HepG2 (cell line): ENCODE results near the gene SMAD7. TPM values are rescaled to one million over a fixed set of nuclear protein-coding genes. Genes with fewer than 3 reads are reported as not detected.
A peak's percentile ranks its signal among the peaks of the same experiment; 100 is the strongest.

Experiments
- ARNT ChIP-seq: fragments of 450-650 bp; IDR thresholded peaks from 2 replicates; pipeline ENCODE4 v1.6.1; 2017
- ETV5 ChIP-seq: IDR thresholded peaks from 2 replicates; pipeline ENCODE4 v1.6.1; 2018; ENCODE audit warnings: missing biosample characterization, missing genetic modification reagents, inconsistent platforms, borderline replicate concordance
- HES4 ChIP-seq: sonication (generic); formaldehyde crosslinking; IDR thresholded peaks from 2 replicates; pipeline ENCODE4 v1.9.0; 2021; ENCODE audit warnings: mild to moderate bottlenecking, missing genetic modification reagents, borderline replicate concordance
- KAT8 ChIP-seq: IDR thresholded peaks from 2 replicates; pipeline ENCODE4 v1.6.1; 2016; ENCODE audit warnings: missing genetic modification reagents, missing compliant biosample characterization
- KDM5B ChIP-seq: sonication (generic); formaldehyde crosslinking; IDR thresholded peaks from 2 replicates; pipeline ENCODE4 v1.4.0; 2020; ENCODE audit warnings: missing genetic modification reagents, mild to moderate bottlenecking, borderline replicate concordance
- NR2F2 ChIP-seq: IDR thresholded peaks from 2 replicates; pipeline ENCODE4 v1.6.1; 2012; ENCODE audit warnings: low read depth, inconsistent platforms, borderline replicate concordance
- PPARG ChIP-seq: conservative IDR thresholded peaks from 2 replicates; pipeline ENCODE4 v1.6.1; 2016; ENCODE audit warnings: missing biosample characterization, missing genetic modification reagents
- RORA ChIP-seq: sonication (generic); formaldehyde crosslinking; IDR thresholded peaks from 2 replicates; pipeline ENCODE4 v1.5.0; 2020; ENCODE audit warnings: mild to moderate bottlenecking, missing genetic modification reagents, moderate library complexity
- SP4 ChIP-seq: sonication (generic); formaldehyde crosslinking; IDR thresholded peaks from 2 replicates; pipeline ENCODE4 v1.8.1; 2023; ENCODE audit warnings: mild to moderate bottlenecking, missing genetic modification reagents
- ZNF207 ChIP-seq: fragments of 450-650 bp; IDR thresholded peaks from 2 replicates; pipeline ENCODE4 v1.6.1; 2016; ENCODE audit warnings: antibody characterized with exemption, borderline replicate concordance
- ZNF720 ChIP-seq: sonication (generic); formaldehyde crosslinking; IDR thresholded peaks from 2 replicates; pipeline ENCODE4 v1.4.0; 2020; ENCODE audit warnings: missing genetic modification reagents
- ZNF773 ChIP-seq: sonication (generic); formaldehyde crosslinking; IDR thresholded peaks from 2 replicates; pipeline ENCODE4 v1.4.0; 2020; ENCODE audit warnings: missing genetic modification reagents, borderline replicate concordance
- ZNF775 ChIP-seq: sonication (generic); formaldehyde crosslinking; IDR thresholded peaks from 2 replicates; pipeline ENCODE4 v1.4.0; 2020; ENCODE audit warnings: missing genetic modification reagents, mild to moderate bottlenecking, moderate library complexity, borderline replicate concordance
- polyA plus RNA-seq, 8 experiments: library from polyadenylated mRNA; depleted of rRNA in 3 of 8; stranded (reverse) in 7 of 8; unstranded in 1 of 8; fragments of >200 nt; fragmentation: Illumina TruSeq in 4 of 8; extraction: Trizol in 4 of 8; gene quantifications; 2 replicates each; pipeline versions ENCODE4 v1.2.1 to v1.2.3, GENCODE V29; 2011 to 2016; ENCODE audit warnings: low read depth in 4 of 8, missing spikeins in 1 of 8, mixed read lengths in 1 of 8; ENCODE audit not compliant: insufficient read depth in 1 of 8
- total RNA-seq, 5 experiments: library from RNA; depleted of rRNA; stranded (reverse); fragments of >200 nt; fragmentation: Illumina TruSeq; extraction: Trizol; gene quantifications; 2 replicates each; pipeline ENCODE4 v1.2.3, GENCODE V29; 2016; ENCODE audit warnings: low read depth in 1 of 5
- TF ChIP-seq, protein P1 (sequence below): sonication (generic); formaldehyde crosslinking; IDR thresholded peaks from 2 replicates; pipeline ENCODE4 v1.4.0; 2020; ENCODE audit warnings: missing genetic modification reagents
- TF ChIP-seq, protein P2 (sequence below): sonication (generic); formaldehyde crosslinking; conservative IDR thresholded peaks from 2 replicates; pipeline ENCODE4 v1.4.0; 2020; ENCODE audit warnings: missing genetic modification reagents
- TF ChIP-seq, protein P3 (sequence below): IDR thresholded peaks from 2 replicates; pipeline ENCODE4 v1.6.1; 2012; ENCODE audit warnings: low read depth, low read length, improper control_type of control experiment
- TF ChIP-seq, protein P4 (sequence below): sonication (generic); formaldehyde crosslinking; IDR thresholded peaks from 2 replicates; pipeline ENCODE4 v1.8.1; 2023; ENCODE audit warnings: mild to moderate bottlenecking, missing genetic modification reagents

SMAD7 gene
- total and polyA plus RNA-seq, 2 of the 13 experiments (the other 11 are each of a cell fraction or from before 2014, with no cell fraction given) = 17.4 to 24.7 TPM

DNA sequence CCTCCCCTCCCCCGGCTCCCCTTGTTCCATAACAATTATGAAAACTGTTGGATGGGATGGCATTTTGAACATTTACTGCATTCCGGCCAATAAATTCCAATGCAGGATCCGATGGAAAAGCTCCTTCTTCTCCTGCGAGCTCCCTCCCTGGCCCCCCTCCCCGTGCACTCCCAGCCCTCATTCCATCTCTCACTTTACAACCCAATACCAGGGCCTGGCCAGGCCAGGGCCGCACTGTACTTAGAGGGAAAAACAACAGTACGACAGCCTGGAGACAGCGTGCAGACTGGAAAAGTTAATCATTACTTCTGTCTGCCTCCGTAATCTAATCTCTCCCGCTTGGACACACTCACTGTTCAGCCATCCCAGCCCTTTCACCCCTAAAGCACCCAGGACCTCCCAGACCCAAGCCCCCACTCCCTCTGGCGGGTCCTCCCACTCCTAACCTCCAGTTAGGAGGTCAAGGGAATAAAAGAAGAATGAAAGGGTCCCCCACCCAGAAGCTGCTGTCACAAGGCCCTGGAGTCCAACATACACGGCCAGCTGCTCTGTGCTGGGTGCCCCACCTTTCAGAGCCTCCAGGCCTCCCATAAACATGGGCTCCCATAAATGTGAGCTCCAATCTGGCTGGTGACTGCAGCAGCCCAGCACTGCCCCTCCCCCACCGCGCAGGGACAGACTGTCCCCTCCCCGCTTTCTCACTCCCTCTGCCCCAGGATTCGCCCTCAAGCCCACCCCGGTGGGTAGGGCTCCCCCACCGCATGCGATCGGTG, 20.6 kb downstream of the SMAD7 start (continued):
- TF ChIP-seq ZNF773 (no peak), HES4 (CRISPR knock-in tag) (no peak), KDM5B (peak; percentile 35; the same call in 1 of the 2 replicates), RORA (CRISPR knock-in tag) (0 out of 2 replicates have a peak, but pooled peaks have one; percentile 64), ARNT (no peak), ZNF775 (CRISPR knock-in tag) (peak; percentile 30; the same call in 1 of the 2 replicates), NR2F2 (peak; percentile 91), ETV5 (CRISPR knock-in tag) (no peak), SP4 (CRISPR knock-in tag) (peak; percentile 33; the same call in 1 of the 2 replicates), KAT8 (CRISPR knock-in tag) (peak; percentile 52; the same call in 1 of the 2 replicates), ZNF720 (CRISPR knock-in tag) (no peak), PPARG (CRISPR knock-in tag) (peak; percentile 89), ZNF207 (no peak)
- TF ChIP-seq, protein P1, sequence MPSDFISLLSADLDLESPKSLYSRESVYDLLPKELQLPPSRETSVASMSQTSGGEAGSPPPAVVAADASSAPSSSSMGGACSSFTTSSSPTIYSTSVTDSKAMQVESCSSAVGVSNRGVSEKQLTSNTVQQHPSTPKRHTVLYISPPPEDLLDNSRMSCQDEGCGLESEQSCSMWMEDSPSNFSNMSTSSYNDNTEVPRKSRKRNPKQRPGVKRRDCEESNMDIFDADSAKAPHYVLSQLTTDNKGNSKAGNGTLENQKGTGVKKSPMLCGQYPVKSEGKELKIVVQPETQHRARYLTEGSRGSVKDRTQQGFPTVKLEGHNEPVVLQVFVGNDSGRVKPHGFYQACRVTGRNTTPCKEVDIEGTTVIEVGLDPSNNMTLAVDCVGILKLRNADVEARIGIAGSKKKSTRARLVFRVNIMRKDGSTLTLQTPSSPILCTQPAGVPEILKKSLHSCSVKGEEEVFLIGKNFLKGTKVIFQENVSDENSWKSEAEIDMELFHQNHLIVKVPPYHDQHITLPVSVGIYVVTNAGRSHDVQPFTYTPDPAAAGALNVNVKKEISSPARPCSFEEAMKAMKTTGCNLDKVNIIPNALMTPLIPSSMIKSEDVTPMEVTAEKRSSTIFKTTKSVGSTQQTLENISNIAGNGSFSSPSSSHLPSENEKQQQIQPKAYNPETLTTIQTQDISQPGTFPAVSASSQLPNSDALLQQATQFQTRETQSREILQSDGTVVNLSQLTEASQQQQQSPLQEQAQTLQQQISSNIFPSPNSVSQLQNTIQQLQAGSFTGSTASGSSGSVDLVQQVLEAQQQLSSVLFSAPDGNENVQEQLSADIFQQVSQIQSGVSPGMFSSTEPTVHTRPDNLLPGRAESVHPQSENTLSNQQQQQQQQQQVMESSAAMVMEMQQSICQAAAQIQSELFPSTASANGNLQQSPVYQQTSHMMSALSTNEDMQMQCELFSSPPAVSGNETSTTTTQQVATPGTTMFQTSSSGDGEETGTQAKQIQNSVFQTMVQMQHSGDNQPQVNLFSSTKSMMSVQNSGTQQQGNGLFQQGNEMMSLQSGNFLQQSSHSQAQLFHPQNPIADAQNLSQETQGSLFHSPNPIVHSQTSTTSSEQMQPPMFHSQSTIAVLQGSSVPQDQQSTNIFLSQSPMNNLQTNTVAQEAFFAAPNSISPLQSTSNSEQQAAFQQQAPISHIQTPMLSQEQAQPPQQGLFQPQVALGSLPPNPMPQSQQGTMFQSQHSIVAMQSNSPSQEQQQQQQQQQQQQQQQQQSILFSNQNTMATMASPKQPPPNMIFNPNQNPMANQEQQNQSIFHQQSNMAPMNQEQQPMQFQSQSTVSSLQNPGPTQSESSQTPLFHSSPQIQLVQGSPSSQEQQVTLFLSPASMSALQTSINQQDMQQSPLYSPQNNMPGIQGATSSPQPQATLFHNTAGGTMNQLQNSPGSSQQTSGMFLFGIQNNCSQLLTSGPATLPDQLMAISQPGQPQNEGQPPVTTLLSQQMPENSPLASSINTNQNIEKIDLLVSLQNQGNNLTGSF = no peak
- TF ChIP-seq, protein P2, sequence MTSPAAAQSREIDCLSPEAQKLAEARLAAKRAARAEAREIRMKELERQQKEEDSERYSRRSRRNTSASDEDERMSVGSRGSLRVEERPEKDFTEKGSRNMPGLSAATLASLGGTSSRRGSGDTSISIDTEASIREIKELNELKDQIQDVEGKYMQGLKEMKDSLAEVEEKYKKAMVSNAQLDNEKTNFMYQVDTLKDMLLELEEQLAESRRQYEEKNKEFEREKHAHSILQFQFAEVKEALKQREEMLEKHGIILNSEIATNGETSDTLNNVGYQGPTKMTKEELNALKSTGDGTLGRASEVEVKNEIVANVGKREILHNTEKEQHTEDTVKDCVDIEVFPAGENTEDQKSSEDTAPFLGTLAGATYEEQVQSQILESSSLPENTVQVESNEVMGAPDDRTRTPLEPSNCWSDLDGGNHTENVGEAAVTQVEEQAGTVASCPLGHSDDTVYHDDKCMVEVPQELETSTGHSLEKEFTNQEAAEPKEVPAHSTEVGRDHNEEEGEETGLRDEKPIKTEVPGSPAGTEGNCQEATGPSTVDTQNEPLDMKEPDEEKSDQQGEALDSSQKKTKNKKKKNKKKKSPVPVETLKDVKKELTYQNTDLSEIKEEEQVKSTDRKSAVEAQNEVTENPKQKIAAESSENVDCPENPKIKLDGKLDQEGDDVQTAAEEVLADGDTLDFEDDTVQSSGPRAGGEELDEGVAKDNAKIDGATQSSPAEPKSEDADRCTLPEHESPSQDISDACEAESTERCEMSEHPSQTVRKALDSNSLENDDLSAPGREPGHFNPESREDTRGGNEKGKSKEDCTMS (CRISPR knock-in tag) = no peak
- TF ChIP-seq, protein P3, sequence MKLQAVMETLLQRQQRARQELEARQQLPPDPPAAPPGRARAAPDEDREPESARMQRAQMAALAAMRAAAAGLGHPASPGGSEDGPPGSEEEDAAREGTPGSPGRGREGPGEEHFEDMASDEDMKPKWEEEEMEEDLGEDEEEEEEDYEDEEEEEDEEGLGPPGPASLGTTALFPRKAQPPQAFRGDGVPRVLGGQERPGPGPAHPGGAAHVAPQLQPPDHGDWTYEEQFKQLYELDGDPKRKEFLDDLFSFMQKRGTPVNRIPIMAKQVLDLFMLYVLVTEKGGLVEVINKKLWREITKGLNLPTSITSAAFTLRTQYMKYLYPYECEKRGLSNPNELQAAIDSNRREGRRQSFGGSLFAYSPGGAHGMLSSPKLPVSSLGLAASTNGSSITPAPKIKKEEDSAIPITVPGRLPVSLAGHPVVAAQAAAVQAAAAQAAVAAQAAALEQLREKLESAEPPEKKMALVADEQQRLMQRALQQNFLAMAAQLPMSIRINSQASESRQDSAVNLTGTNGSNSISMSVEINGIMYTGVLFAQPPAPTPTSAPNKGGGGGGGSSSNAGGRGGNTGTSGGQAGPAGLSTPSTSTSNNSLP = peak; percentile 75
- TF ChIP-seq, protein P4, sequence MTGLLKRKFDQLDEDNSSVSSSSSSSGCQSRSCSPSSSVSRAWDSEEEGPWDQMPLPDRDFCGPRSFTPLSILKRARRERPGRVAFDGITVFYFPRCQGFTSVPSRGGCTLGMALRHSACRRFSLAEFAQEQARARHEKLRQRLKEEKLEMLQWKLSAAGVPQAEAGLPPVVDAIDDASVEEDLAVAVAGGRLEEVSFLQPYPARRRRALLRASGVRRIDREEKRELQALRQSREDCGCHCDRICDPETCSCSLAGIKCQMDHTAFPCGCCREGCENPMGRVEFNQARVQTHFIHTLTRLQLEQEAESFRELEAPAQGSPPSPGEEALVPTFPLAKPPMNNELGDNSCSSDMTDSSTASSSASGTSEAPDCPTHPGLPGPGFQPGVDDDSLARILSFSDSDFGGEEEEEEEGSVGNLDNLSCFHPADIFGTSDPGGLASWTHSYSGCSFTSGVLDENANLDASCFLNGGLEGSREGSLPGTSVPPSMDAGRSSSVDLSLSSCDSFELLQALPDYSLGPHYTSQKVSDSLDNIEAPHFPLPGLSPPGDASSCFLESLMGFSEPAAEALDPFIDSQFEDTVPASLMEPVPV = no peak
